Uterus (tissue), 2 donors: ENCODE measurements around the gene CHST3.

Source experiments
- POLR2A ChIP-seq, 2 donors: fragments of 450-650 bp; IDR thresholded peaks; one replicate each; pipeline ENCODE4 v1.6.1; 2016; ENCODE audit warnings: antibody characterized with exemption in 2 of 2, mild to moderate bottlenecking in 1 of 2, moderate library complexity in 1 of 2
- TF ChIP-seq, protein P1 (sequence below), 4 experiments: fragments of 200-600 bp in 2 of 4; fragments of 450-650 bp in 2 of 4; sonication (generic) in 2 of 4; IDR thresholded peaks; one replicate each; pipeline ENCODE4 v1.5.1; 2016 to 2019; ENCODE audit warnings: antibody characterized with exemption in 4 of 4, mild to moderate bottlenecking in 2 of 4, moderate library complexity in 1 of 4

DNA sequence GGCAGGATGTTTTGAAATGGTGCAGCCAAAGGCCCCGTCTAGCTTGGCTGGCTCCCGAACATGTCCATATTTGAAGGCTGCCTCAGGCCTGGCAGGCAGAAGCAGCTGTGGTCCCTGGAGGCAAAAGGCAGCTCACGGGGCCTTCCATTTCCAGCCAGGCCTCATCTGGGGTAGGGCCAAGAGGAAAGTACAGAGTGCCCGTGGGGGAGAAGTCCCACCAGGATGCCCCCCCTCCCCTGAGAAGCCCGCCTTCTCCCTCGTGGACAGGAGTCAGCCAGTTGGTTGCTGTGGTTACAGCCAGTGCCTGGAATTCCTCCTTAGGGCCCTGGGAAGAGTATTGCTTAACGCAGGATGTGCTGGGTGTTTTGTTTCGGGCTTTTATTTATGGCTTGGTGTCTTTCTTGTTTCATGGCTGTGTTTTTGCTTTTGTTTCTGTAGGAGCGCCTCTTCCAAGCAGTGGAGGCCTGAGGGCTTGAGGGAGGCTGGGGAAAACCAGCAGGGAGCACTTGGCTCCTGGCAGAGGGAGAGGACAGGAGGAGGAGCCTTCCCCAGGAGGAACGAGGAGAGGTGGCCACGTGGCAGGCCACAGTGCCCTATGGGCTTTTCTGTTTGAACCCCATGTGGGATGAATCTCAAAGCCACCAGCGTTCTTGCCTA, 45.4 kb downstream of the CHST3 start:
- TF ChIP-seq, protein P1, sequence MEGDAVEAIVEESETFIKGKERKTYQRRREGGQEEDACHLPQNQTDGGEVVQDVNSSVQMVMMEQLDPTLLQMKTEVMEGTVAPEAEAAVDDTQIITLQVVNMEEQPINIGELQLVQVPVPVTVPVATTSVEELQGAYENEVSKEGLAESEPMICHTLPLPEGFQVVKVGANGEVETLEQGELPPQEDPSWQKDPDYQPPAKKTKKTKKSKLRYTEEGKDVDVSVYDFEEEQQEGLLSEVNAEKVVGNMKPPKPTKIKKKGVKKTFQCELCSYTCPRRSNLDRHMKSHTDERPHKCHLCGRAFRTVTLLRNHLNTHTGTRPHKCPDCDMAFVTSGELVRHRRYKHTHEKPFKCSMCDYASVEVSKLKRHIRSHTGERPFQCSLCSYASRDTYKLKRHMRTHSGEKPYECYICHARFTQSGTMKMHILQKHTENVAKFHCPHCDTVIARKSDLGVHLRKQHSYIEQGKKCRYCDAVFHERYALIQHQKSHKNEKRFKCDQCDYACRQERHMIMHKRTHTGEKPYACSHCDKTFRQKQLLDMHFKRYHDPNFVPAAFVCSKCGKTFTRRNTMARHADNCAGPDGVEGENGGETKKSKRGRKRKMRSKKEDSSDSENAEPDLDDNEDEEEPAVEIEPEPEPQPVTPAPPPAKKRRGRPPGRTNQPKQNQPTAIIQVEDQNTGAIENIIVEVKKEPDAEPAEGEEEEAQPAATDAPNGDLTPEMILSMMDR (IDR thresholded peaks at IDR 0.05): peak in 1 of 4 experiments; percentile 14
- TF ChIP-seq POLR2A (IDR thresholded peaks at IDR 0.05): no peak
